ENCODE results near the gene HHATL. TPM values are rescaled to one million over a fixed set of nuclear protein-coding genes. Genes with fewer than 3 reads are reported as not detected.

HHATL gene
- total RNA-seq, 2 donors from 2014 or later, result 1.9 to 5.5 TPM

DNA sequence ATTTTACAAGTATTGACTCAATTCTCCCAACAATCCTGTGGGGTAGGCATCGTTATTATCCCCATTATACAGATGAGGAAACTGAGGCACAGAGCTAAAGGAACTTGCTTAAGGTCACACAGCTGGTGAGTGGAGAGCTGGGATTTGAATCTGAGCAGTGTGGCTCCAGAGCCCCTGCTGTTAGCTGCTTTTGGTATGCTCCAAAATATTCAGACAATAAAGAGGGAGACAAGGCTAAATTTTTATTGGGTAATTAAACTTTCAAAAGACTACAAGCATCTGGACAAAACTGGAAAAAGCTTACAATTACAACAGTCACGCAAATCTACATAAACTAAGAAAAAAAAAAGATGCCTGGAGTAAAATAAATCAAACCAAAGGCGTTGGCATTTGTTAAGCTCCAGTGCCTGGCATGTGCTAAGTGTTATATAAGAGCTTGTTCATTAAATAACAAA, 42.7 kb upstream of the HHATL start:
- DNase-seq (ENCODE audit: low spot score), result no peak
- peak overlapping the region; percentile 74 to 81 for H3K27ac ChIP-seq
- H3K27me3 ChIP-seq (replicated peaks; ENCODE audit: insufficient read depth), result no peaks in the 10 kb centered on the region
- TF ChIP-seq, protein P1, sequence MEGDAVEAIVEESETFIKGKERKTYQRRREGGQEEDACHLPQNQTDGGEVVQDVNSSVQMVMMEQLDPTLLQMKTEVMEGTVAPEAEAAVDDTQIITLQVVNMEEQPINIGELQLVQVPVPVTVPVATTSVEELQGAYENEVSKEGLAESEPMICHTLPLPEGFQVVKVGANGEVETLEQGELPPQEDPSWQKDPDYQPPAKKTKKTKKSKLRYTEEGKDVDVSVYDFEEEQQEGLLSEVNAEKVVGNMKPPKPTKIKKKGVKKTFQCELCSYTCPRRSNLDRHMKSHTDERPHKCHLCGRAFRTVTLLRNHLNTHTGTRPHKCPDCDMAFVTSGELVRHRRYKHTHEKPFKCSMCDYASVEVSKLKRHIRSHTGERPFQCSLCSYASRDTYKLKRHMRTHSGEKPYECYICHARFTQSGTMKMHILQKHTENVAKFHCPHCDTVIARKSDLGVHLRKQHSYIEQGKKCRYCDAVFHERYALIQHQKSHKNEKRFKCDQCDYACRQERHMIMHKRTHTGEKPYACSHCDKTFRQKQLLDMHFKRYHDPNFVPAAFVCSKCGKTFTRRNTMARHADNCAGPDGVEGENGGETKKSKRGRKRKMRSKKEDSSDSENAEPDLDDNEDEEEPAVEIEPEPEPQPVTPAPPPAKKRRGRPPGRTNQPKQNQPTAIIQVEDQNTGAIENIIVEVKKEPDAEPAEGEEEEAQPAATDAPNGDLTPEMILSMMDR (IDR thresholded peaks at IDR 0.05), result no peak
- TF ChIP-seq POLR2A (IDR thresholded peaks at IDR 0.05) (no peak), POLR2AphosphoS5 (IDR thresholded peaks at IDR 0.05) (no peak)
- WGBS, result 22% methylated on average over 3 of the region's 3 CpGs
- intact Hi-C loops (cut with DNase I), result loop anchor here (5.0 kb wide), 1 partner anchor 138 kb away; no protein-coding TSS in a partner anchor
- peaks cover 14% of the 10 kb centered on the region for H3K4me1 ChIP-seq (replicated peaks)
- H3K9me3 ChIP-seq, result no peaks in the 10 kb centered on the region
- no peaks in the 10 kb centered on the region for H3K36me3 ChIP-seq
- H3K4me3 ChIP-seq, result no peak overlapping the region

DNA sequence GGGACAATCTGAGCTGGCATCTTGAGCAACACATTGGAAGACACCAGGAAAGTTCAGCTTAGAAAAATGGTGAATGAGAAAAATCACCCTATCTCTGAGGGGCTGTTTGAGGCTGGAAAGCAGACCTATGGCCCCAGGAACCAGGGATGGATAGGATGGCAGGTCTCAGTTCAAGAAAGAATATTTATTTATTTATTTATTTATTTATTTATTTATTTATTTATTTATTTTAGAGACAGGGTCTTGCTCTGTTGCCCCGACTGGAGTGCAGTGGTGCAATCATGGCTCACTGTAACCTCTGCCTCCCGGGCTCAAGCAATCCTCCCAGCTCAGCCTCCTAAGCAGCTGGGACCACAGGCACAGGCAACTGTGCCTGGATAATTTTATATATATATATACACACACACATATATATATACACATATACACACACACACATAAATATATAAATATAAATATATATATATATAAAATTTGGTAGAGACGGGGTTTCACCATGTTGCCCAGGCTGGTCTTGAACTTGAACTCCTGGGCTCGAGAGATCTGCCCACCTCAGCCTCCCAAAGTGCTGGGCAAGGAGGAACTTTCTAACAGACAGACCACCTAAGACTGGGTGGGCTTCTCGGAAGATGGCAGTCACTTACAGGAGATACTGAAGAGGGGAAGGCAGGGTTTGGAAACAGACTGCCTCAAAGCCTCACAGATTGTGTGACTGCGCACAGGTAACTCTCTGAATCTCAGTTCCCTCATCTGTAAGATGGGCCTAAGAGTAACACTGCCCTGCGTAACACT, 40.8 kb upstream of the HHATL start:
- Histone ChIP-seq H3K27ac (no peak overlapping the region), H3K27me3 (replicated peaks; ENCODE audit: insufficient read depth) (no peaks in the 10 kb centered on the region), H3K9me3 (no peaks in the 10 kb centered on the region), H3K4me1 (replicated peaks) (peaks cover 14% of the 10 kb centered on the region), H3K4me3 (no peak overlapping the region), H3K36me3 (no peaks in the 10 kb centered on the region)
- TF ChIP-seq POLR2A (IDR thresholded peaks at IDR 0.05) (no peak), POLR2AphosphoS5 (IDR thresholded peaks at IDR 0.05) (no peak)
- TF ChIP-seq, protein P1 (IDR thresholded peaks at IDR 0.05), result no peak
- DNase-seq (ENCODE audit: low spot score), result no peak
- WGBS, result 96% methylated on average over 7 of the region's 7 CpGs
- intact Hi-C loops (cut with DNase I), result loop anchor here (5.0 kb wide), 1 partner anchor 241 kb away; the partner anchor contains the start of gene VIPR1

DNA sequence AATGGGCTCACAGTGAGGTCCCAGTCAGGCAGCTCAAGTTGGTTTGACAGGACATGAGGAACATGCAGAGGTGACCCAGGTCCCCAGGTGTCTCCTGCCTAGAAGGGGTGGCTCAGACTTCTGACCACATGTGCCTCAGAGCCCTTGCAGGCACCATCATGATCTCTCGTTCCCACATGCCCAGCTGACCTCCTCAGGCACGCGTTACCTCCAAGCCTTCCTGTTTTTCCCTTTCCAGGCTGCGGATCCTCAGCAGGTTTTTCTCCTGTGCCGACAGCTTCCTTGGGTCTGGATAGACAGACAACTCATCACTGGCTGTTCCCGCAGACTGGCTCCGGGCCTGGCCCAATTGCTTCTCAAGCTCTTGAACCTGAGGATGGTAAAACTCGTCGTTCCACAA, 40.1 kb upstream of the HHATL start:
- 92% methylated on average over 9 of the region's 9 CpGs for whole genome bisulfite sequencing
- DNase-seq (ENCODE audit: low spot score), result no peak
- intact Hi-C loops (cut with DNase I), result loop anchor here (5.0 kb wide), 1 partner anchor 240 kb away; the partner anchor contains the start of gene VIPR1
- H3K27ac ChIP-seq, result no peak overlapping the region
- no peaks in the 10 kb centered on the region for H3K36me3 ChIP-seq
- H3K4me1 ChIP-seq (replicated peaks), result peaks cover 14% of the 10 kb centered on the region
- no peak overlapping the region for H3K4me3 ChIP-seq
- H3K27me3 ChIP-seq (replicated peaks; ENCODE audit: insufficient read depth), result no peaks in the 10 kb centered on the region
- H3K9me3 ChIP-seq, result no peaks in the 10 kb centered on the region
- TF ChIP-seq, protein P1 (IDR thresholded peaks at IDR 0.05), result no peak
- TF ChIP-seq POLR2A (IDR thresholded peaks at IDR 0.05) (no peak), POLR2AphosphoS5 (IDR thresholded peaks at IDR 0.05) (no peak)

DNA sequence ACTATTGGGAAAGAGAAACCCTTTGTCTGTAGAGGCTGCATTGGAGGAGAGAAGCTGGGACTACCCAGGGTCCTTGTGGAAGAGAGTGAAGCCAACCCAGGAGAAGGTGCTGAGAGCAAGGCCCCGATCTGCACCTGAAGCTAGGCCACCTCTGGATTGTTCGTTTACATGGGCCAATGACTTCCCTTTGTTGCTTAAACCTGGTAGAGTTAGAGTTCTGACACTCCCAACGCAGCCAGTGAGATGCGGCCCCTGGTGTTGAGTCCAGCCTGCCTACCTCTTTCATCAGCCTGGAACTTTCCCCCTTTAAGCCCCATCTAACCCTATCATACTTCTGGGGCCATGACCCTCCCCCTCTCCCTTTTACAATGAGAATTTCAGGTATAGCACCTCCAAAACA, 39.7 kb upstream of the HHATL start:
- no peaks in the 10 kb centered on the region for H3K9me3 ChIP-seq
- H3K36me3 ChIP-seq, result no peaks in the 10 kb centered on the region
- DNase-seq (ENCODE audit: low spot score), result no peak
- H3K4me3 ChIP-seq, result no peak overlapping the region
- H3K4me1 ChIP-seq (replicated peaks), result peaks cover 14% of the 10 kb centered on the region
- no peak overlapping the region for H3K27ac ChIP-seq
- intact Hi-C loops (cut with DNase I), result loop anchor here (5.0 kb wide), 1 partner anchor 240 kb away; the partner anchor contains the start of gene VIPR1
- TF ChIP-seq POLR2A (IDR thresholded peaks at IDR 0.05) (no peak), POLR2AphosphoS5 (IDR thresholded peaks at IDR 0.05) (no peak)
- TF ChIP-seq, protein P1 (IDR thresholded peaks at IDR 0.05), result no peak
- 93% methylated on average over 4 of the region's 4 CpGs for WGBS
- H3K27me3 ChIP-seq (replicated peaks; ENCODE audit: insufficient read depth), result no peaks in the 10 kb centered on the region
